CD8-positive, alpha-beta memory T cell (primary cell): Measurements from ENCODE around the gene MPST. TPM values are rescaled to one million over a fixed set of nuclear protein-coding genes. Genes with fewer than 3 reads are reported as not detected.

Experiments used
- CTCF ChIA-PET: fragments of 350-600 bp; sonication (Branson Sonifier 250); formaldehyde crosslinking; loops from one replicate; lab custom pipeline; 2021; ENCODE audit warnings: antibody characterized with exemption; lab: Charles Lee
- POLR2A ChIA-PET: fragments of 350-600 bp; sonication (Branson Sonifier 250); formaldehyde crosslinking; loops from one replicate; lab custom pipeline; 2021; ENCODE audit warnings: antibody characterized with exemption; lab: Charles Lee
- DNase-seq, 5 donors: peaks; one replicate each; pipeline versions ENCODE4 v3.0.0 to v3.0.0-alpha.2; 2020 to 2022; ENCODE audit warnings: mixed read lengths in 1 of 5
- H3K27ac ChIP-seq: one replicate; pipeline ENCODE4 v1.7.0; 2013; ENCODE audit warnings: low read depth, mild to moderate bottlenecking, low read length, moderate library complexity
- H3K27me3 ChIP-seq: 2 replicates; pipeline ENCODE4 v1.7.0; 2013; ENCODE audit warnings: low read length, mild to moderate bottlenecking; ENCODE audit not compliant: insufficient read depth, poor library complexity, severe bottlenecking
- H3K36me3 ChIP-seq: 2 replicates; pipeline ENCODE4 v1.7.0; 2013; ENCODE audit warnings: mild to moderate bottlenecking, low read length, moderate library complexity; ENCODE audit not compliant: insufficient read depth
- H3K4me1 ChIP-seq: 2 replicates; pipeline ENCODE4 v1.7.0; 2013; ENCODE audit warnings: mild to moderate bottlenecking, low read length, moderate library complexity; ENCODE audit not compliant: insufficient read depth
- H3K4me3 ChIP-seq: 2 replicates; pipeline ENCODE4 v1.7.0; 2013; ENCODE audit warnings: mild to moderate bottlenecking, low read length
- H3K9me3 ChIP-seq: 2 replicates; pipeline ENCODE4 v1.7.0; 2013; ENCODE audit warnings: mild to moderate bottlenecking, low read length
- H3K27ac Mint-ChIP-seq, 8 donors: one replicate each; pipeline ENCODE4 v1.8.0; 2020 to 2021; ENCODE audit warnings: mixed read lengths in 8 of 8, mild to moderate bottlenecking in 6 of 8, inconsistent platforms in 3 of 8, moderate library complexity in 3 of 8
- H3K27me3 Mint-ChIP-seq, 2 donors: one replicate each; pipeline ENCODE4 v1.8.0; 2020 to 2021; ENCODE audit warnings: mixed read lengths in 2 of 2, mild to moderate bottlenecking in 1 of 2, moderate library complexity in 1 of 2
- H3K36me3 Mint-ChIP-seq, 3 donors: one replicate each; pipeline ENCODE4 v1.8.0; 2020 to 2021; ENCODE audit warnings: mixed read lengths in 3 of 3, inconsistent platforms in 1 of 3, mild to moderate bottlenecking in 1 of 3
- H3K4me1 Mint-ChIP-seq, 3 donors: one replicate each; pipeline ENCODE4 v1.8.0; 2020 to 2021; ENCODE audit warnings: mixed read lengths in 3 of 3, inconsistent platforms in 1 of 3, mild to moderate bottlenecking in 1 of 3
- H3K4me3 Mint-ChIP-seq, 7 donors: one replicate each; pipeline ENCODE4 v1.8.0; 2020 to 2021; ENCODE audit warnings: mixed read lengths in 7 of 7, mild to moderate bottlenecking in 6 of 7, moderate library complexity in 4 of 7, inconsistent platforms in 2 of 7
- H3K9me3 Mint-ChIP-seq, 5 donors: one replicate each; pipeline ENCODE4 v1.8.0; 2020 to 2022; ENCODE audit warnings: mixed read lengths in 5 of 5, mild to moderate bottlenecking in 3 of 5, moderate library complexity in 2 of 5, inconsistent platforms in 1 of 5
- polyA plus RNA-seq: library from polyadenylated mRNA; unstranded; fragments of 300-500 nt; fragmentation: Illumina TruSeq; gene quantifications from one replicate; pipeline ENCODE4 v1.2.3, GENCODE V29; 2021
- total RNA-seq, 2 experiments: library from RNA; stranded (reverse); gene quantifications; one replicate each; pipeline ENCODE4 v1.2.3, GENCODE V29; 2021

MPST gene
- total and polyA plus RNA-seq, 3 experiments from 2014 or later, result 16.6 to 20.0 (median 17.8) TPM

DNA sequence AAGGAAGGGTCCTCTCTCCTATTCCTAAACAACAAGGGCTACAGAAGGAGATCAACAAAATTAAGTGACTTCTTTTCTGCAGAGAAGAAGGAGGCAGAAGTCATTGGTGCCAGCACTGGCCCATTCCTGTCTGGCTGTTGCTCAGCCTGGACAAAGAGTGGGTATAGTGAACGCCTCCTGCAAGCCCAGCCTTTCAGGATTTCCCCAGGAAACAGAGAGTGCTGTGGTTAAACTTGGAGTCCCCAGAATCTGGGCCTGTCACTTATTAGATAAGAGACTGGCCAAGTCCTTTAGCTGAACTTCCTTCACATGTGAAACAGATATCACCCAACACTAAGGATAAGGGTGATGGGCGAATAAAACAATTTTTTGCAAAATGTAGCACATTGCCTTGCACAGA, 11.2 kb upstream of the MPST start:
- ChIA-PET CTCF (interaction anchor here (1.2 kb wide), 1 partner anchor 14 kb away, joined by 4 read pairs; no protein-coding TSS in a partner anchor), POLR2A (no interaction called here)
- H3K36me3 Mint-ChIP-seq, result peaks cover 0 to 1% (median 0%) of the 10 kb centered on the region in 3 donors
- peaks cover 21 to 29% of the 10 kb centered on the region in 2 donors for H3K27me3 Mint-ChIP-seq
- Histone ChIP-seq H3K27ac (no peak overlapping the region), H3K9me3 (no peaks in the 10 kb centered on the region), H3K4me1 (no peaks in the 10 kb centered on the region), H3K4me3 (no peak overlapping the region), H3K36me3 (no peaks in the 10 kb centered on the region), H3K27me3 (no peaks in the 10 kb centered on the region)
- H3K27ac Mint-ChIP-seq, result no peak overlapping the region
- H3K4me3 Mint-ChIP-seq, result no peak overlapping the region
- no peak for DNase-seq
- H3K4me1 Mint-ChIP-seq, result no peaks in the 10 kb centered on the region
- no peaks in the 10 kb centered on the region for H3K9me3 Mint-ChIP-seq

DNA sequence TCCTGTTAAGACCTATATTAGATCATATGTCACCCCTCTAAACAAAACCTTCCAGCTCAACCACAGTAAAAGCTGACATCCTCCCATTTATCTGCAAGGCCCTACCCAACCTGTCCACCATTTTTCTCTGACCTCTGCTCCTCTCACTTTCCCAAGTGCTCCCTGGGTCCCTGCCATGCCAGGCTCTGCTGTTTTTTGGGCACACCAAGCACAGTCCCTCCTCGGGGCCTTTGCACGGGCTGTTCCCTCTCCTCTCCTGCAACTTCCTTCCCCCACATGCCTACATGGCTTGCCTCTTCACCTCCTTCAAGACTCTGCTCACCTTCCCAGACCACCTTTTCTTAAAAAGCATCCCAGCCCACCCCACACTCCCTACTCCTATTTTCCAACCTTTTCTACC, 10.1 kb upstream of the MPST start:
- H3K9me3 ChIP-seq, result no peaks in the 10 kb centered on the region
- peaks cover 0 to 1% (median 0%) of the 10 kb centered on the region in 3 donors for H3K36me3 Mint-ChIP-seq
- H3K27ac Mint-ChIP-seq, result no peak overlapping the region
- H3K4me1 Mint-ChIP-seq, result no peaks in the 10 kb centered on the region
- DNase-seq, result no peak
- H3K27me3 ChIP-seq, result no peaks in the 10 kb centered on the region
- CTCF ChIA-PET, result no interaction called here
- H3K4me1 ChIP-seq, result no peaks in the 10 kb centered on the region
- H3K27me3 Mint-ChIP-seq, result peaks cover 13 to 26% of the 10 kb centered on the region in 2 donors
- H3K27ac ChIP-seq, result no peak overlapping the region
- POLR2A ChIA-PET, result no interaction called here
- no peaks in the 10 kb centered on the region for H3K36me3 ChIP-seq
- no peak overlapping the region for H3K4me3 Mint-ChIP-seq
- no peaks in the 10 kb centered on the region for H3K9me3 Mint-ChIP-seq
- H3K4me3 ChIP-seq, result no peak overlapping the region

DNA sequence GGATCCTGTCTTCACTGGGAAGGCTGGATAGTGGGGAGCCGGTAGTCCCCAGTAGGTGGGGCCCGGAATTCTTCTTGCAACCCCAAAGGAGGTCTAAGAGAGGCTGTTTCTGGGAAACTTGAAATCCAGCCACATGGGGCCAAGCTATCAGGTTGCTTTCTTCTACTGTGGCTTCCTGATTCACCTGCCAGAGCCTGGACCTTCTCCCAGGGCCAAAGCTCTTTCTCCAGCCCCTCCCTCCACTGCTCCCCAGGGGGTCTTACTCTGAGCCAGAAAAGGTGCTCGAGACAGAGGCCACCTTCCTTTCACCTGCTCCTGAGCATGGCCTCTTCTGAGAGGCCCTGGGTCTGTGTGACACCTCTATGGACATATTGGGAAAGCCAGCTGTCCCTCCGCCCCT, 9.4 kb upstream of the MPST start:
- Mint-ChIP-seq H3K4me3 (no peak overlapping the region), H3K9me3 (no peaks in the 10 kb centered on the region), H3K4me1 (no peaks in the 10 kb centered on the region), H3K36me3 (peaks cover 0 to 1% (median 0%) of the 10 kb centered on the region in 3 donors), H3K27ac (no peak overlapping the region), H3K27me3 (peaks cover 12 to 19% of the 10 kb centered on the region in 2 donors)
- Histone ChIP-seq H3K36me3 (no peaks in the 10 kb centered on the region), H3K27ac (no peak overlapping the region), H3K4me3 (no peak overlapping the region), H3K9me3 (no peaks in the 10 kb centered on the region), H3K27me3 (no peaks in the 10 kb centered on the region), H3K4me1 (no peaks in the 10 kb centered on the region)
- ChIA-PET CTCF (no interaction called here), POLR2A (no interaction called here)
- no peak for DNase-seq

DNA sequence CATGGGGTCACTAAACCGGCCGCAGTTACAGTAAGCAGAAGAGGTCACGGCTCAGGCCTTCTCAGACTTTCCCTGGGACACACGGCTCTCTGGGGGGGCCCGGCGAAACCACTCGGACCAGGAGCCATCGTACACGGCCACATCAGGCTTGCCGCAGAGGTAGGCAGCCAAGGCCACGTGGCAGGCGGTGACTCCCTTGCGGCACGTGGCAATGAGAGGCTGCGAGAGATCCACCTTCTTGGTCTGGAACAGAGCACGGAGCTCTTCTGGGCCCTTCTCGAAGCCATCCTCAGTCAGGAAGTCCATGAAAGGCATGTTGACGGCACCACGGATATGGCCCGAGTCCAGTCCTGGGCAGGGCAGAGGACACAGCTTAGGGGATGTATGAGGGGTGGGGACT, 8.6 kb upstream of the MPST start:
- Histone ChIP-seq H3K36me3 (no peaks in the 10 kb centered on the region), H3K4me1 (no peaks in the 10 kb centered on the region), H3K27ac (no peak overlapping the region), H3K4me3 (no peak overlapping the region), H3K27me3 (no peaks in the 10 kb centered on the region), H3K9me3 (no peaks in the 10 kb centered on the region)
- Mint-ChIP-seq H3K27me3 (peaks cover 6 to 17% of the 10 kb centered on the region in 2 donors), H3K4me1 (no peaks in the 10 kb centered on the region), H3K4me3 (no peak overlapping the region), H3K27ac (no peak overlapping the region), H3K36me3 (peaks cover 0 to 1% (median 0%) of the 10 kb centered on the region in 3 donors), H3K9me3 (no peaks in the 10 kb centered on the region)
- no peak for DNase-seq
- CTCF ChIA-PET, result interaction anchor here (0.9 kb wide), 1 partner anchor 11 kb away, joined by 4 read pairs; no protein-coding TSS in a partner anchor
- POLR2A ChIA-PET, result no interaction called here

DNA sequence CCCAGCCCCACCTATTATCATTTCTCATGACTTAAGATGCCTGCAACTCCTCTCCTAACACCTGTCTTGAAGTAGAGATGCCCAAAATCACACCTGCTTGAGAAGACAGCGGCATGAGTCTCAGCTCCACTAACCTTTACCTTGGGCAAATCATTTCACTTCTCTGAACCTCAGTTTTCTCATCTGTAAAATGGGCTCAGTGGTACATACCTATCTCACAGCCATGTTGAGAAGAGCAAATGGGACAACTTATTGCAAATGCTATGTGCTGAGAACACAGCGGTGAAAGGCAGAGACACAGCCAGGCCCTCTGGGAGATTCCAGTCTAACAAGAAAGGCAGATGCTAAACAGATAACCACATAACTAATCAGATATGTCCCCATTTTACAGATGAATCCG, 8.1 kb upstream of the MPST start:
- Histone ChIP-seq H3K36me3 (no peaks in the 10 kb centered on the region), H3K27me3 (no peaks in the 10 kb centered on the region), H3K27ac (no peak overlapping the region), H3K4me1 (no peaks in the 10 kb centered on the region), H3K9me3 (no peaks in the 10 kb centered on the region), H3K4me3 (no peak overlapping the region)
- Mint-ChIP-seq H3K27me3 (peaks cover 2 to 17% of the 10 kb centered on the region in 2 donors), H3K27ac (no peak overlapping the region), H3K4me3 (no peak overlapping the region), H3K4me1 (no peaks in the 10 kb centered on the region), H3K9me3 (no peaks in the 10 kb centered on the region), H3K36me3 (peaks cover 0 to under 1% (median 0%) of the 10 kb centered on the region in 3 donors)
- ChIA-PET POLR2A (no interaction called here), CTCF (interaction anchor here (0.9 kb wide), 1 partner anchor 10 kb away, joined by 4 read pairs; no protein-coding TSS in a partner anchor)
- no peak for DNase-seq

DNA sequence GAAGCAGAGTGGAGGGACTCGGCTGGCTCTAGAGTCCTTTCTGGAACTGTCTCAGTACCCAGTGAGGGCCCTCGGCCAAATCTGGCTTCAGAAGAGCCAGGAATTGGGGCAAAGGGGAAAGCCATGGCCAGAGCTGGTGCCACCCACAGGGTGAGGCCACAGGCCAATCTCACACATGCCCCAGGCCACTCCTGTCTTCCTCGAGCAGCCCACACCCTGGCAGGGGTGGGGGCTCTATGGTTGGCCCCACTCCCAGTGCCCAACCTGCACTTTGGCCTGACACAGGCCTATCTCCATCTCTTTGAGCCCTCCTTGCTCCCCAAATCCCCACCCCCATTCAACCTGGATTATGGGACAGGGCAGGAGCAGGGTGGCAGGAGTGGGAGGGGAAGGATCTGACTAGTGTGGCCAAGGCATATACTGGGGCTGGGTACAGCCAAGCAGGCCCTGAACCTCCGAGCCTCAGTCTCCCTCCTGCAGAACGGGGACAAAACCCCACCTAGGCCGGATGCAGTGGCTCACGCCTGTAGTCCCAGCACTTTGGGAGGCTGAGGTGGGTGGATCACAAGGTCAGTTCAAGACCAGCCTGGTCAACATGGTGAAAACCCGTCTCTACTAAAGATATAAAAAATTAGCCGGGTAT, 7.2 kb upstream of the MPST start:
- Histone ChIP-seq H3K27me3 (no peaks in the 10 kb centered on the region), H3K36me3 (no peaks in the 10 kb centered on the region), H3K9me3 (no peaks in the 10 kb centered on the region), H3K4me1 (no peaks in the 10 kb centered on the region), H3K4me3 (no peak overlapping the region), H3K27ac (no peak overlapping the region)
- Mint-ChIP-seq H3K4me1 (no peaks in the 10 kb centered on the region), H3K36me3 (no peaks in the 10 kb centered on the region), H3K4me3 (no peak overlapping the region), H3K27me3 (peaks cover 0 to 10% of the 10 kb centered on the region in 2 donors), H3K9me3 (no peaks in the 10 kb centered on the region), H3K27ac (no peak overlapping the region)
- ChIA-PET CTCF (no interaction called here), POLR2A (no interaction called here)
- no peak for DNase-seq

DNA sequence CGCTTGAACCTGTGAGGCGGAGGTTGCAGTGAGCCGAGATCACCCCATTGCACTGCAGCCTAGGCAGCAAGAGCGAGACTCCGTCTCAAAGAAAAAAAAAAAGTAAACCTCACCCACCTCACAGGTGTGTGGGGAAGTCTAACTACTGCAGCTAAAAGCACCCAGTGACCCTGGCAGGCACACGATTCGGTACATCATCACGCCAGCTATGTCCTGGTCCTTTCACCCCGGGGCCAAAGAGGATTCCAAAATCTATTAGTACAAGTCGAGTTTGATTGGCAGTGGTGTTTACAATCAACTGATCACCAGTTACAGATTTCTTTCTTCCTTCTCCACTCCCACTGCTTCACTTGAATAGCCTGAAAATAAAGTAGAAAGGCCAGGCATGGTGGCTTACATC, 6.6 kb upstream of the MPST start:
- peak overlapping the region in 1 of 8 donors; percentile 86 for H3K27ac Mint-ChIP-seq
- Histone ChIP-seq H3K36me3 (no peaks in the 10 kb centered on the region), H3K27me3 (no peaks in the 10 kb centered on the region), H3K9me3 (no peaks in the 10 kb centered on the region), H3K27ac (no peak overlapping the region), H3K4me1 (no peaks in the 10 kb centered on the region), H3K4me3 (no peak overlapping the region)
- ChIA-PET CTCF (no interaction called here), POLR2A (no interaction called here)
- H3K9me3 Mint-ChIP-seq, result no peaks in the 10 kb centered on the region
- peaks cover 0 to 4% of the 10 kb centered on the region in 2 donors for H3K27me3 Mint-ChIP-seq
- DNase-seq, result no peak
- H3K4me3 Mint-ChIP-seq, result no peak overlapping the region
- H3K36me3 Mint-ChIP-seq, result no peaks in the 10 kb centered on the region
- no peaks in the 10 kb centered on the region for H3K4me1 Mint-ChIP-seq

DNA sequence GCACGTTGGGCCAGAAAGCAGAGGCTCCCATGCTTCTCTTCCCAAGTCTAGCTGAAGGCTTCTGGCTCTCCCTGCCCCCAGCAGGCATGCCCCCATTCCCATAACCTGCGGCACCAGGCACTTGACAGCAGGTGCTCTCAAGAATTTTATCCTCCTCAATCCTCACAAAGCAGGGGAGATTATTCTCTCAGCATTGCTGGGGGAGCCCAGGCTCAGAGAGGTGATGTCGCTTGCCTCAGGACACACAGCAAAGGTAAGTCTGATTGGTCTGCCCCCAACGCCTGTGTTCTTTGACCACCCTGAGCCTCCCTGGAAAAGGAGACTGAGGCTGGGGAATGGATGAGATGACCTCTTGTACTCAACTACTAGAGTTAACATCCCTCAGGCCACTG, 5.1 kb upstream of the MPST start:
- no peak overlapping the region for H3K4me3 ChIP-seq
- H3K4me1 Mint-ChIP-seq, result peaks cover 0 to 2% (median 0%) of the 10 kb centered on the region in 3 donors
- H3K27me3 ChIP-seq, result no peaks in the 10 kb centered on the region
- H3K27ac ChIP-seq, result no peak overlapping the region
- no peaks in the 10 kb centered on the region for H3K9me3 ChIP-seq
- ChIA-PET CTCF (no interaction called here), POLR2A (no interaction called here)
- H3K36me3 ChIP-seq, result no peaks in the 10 kb centered on the region
- no peaks in the 10 kb centered on the region for H3K27me3 Mint-ChIP-seq
- no peaks in the 10 kb centered on the region for H3K36me3 Mint-ChIP-seq
- no peaks in the 10 kb centered on the region for H3K9me3 Mint-ChIP-seq
- DNase-seq, result no peak
- H3K4me3 Mint-ChIP-seq, result no peak overlapping the region
- no peak overlapping the region for H3K27ac Mint-ChIP-seq
- no peaks in the 10 kb centered on the region for H3K4me1 ChIP-seq
